Ureter (tissue), 1 donor: Measurements from ENCODE around the gene PKD1. TPM values are rescaled to one million over a fixed set of nuclear protein-coding genes. Genes with fewer than 3 reads are reported as not detected.
"Not testable (repeated sequence)": the region's sequence is repeated elsewhere in the genome, so short reads cannot be mapped to it uniquely, and the experiment has no call there.

ENCODE experiments used
- DNase-seq: peaks from one replicate; pipeline ENCODE4 v3.0.0-alpha.2; 2020; ENCODE audit warnings: low spot score
- total RNA-seq: library from RNA; stranded (reverse); gene quantifications from one replicate; pipeline ENCODE4 v1.2.4, GENCODE V29; 2023
- donor health status: DM: yes; HTN: yes; CAD: no.

PKD1 gene
- total RNA-seq, 1 donor from 2014 or later: 165 TPM

DNA sequence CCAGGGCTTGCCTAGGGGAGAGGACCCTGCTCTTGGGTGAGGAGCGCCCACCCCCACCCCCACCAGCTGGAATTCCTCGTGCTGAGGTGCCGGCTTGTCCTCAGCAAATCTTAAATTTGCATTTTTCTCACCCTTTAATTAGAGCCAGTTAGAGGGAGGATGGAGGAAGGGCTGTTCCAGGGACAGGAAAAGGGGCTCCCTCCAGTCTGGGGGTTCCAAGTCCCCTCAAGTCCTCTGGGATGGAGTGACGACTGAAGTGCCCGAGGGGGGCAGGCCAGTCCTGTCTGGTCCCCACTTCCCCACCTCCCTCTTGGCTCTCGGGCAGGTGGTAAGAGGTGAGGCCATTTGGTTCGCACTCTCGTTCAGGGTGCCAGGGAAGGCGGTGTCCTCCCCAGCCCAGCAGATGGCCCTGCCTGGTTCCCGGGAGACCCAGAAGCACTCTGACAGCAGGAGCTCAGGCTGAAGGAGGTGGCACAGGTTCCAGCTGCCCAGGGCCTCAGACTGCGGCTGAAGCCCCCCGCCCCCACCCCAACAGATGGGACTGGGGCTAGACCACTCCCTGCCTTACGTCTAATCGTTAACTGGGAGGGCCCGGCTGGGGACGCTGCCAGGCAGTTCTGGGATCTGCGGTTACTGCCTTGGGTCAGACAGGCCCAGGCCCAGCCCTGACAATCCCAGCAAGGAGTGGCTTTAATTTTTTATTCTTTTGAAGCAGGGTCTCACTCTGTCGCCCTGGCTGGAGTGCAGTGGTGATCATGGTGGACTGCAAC lies 14.9 kb upstream of the PKD1 start:
- no peak for DNase-seq

DNA sequence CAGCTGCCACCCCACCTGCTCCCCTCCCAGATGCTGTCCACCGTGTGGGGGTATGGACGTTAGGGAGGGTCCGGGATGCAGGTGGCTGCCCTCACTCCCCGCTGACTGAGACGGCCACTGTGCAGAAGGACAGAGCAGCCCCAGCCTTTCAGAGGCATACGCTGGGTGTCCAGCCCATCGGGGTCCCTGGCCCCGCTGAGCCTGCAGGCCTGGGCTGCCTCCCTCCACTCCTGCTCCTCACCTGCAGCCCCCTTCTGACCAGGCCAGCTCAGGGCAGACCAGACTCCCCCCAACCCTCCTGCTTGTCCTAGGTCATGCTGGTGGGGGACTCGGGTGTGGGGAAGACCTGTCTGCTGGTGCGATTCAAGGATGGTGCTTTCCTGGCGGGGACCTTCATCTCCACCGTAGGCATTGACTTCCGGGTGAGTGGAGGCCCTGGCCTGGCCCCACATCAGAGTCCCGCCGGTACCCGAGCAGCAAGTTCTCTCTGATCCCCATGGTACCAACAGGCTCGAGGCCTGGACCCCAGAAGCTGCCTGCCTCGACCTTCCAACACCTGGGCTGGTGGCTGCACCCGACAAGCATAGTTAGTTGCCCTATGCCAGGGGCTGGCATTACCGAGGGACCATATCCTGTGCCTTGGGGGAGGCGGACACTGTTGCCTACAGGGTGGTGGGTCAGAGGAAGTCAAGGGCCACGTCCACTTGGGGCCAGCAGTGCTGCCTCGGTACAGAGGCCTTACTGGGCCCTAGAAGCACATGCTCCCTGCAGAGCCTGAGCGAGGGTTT lies 14.1 kb upstream of the PKD1 start:
- DNase-seq: no peak

DNA sequence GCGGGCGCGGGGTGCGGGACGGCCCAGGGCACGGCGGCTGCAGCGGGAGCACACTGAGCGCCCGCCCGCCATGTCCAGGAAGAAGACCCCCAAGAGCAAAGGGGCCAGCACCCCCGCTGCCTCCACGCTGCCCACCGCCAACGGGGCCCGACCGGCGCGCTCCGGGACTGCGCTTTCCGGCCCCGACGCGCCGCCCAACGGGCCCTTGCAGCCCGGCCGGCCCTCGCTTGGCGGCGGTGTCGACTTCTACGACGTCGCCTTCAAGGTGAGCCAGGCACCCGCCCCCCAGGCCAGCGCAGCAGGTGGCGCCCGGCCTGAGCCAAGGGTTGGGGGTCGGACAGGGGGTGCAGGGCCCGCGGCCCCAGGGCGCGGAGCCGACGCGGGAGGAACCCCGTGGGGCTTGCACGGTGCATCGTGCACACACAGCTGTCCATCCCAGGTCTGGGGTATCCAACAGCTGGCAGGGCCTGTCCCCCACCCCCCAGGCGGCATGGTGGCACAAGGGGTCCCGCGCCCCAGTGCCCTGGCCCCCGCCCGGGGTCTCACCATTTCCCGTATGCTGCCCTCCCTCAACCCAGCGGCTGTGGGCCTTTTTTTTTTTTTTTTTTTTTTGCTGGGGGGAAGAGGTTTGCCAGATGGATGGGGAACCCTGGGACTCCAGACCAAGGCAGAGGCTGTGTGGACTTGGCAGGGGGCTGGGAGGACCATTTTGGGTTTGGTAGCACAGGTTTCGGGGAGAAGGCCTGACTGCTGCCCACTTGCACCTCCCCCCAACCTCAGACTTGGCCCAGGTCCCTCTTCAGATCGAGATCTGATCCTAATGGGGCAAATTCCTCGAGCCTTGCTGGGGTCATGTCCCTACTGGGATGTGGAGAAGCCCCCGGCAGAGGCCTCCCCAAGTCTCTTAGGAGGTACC lies 13.3 kb upstream of the PKD1 start:
- no peak for DNase-seq

DNA sequence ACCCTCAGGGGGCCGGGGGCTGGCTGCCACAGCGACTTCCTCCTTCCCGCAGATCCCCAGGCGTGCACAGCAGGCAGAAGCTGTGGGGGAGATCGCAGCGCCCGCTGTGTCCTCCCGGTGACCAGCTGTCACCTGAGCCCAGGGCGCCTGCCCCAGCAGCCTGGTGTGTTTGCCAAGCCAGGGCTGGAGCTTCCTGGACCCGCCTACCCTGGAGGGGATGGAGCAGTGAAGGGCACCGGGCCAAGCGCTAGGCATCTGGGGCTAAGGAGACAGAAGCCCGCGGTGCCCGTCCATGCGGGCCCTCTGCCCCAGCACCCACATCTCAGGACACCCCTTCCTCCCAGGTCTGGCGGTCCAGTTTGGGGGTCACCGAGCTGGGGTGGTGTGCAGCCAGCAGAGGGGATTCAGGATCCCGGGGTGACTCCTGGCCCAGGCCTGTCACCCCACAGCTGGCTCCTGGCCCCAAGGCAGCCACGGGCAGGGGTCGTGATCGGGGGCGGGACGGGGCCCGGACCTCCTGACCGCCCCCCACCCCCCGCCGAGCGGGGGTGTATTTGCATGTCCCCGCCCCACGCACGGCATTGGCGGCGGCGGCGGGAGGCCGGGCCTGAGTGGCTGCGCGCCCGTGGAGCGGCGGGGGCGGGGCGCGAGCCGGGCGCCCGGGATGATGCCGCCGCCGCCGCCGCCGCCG lies 12.4 kb upstream of the PKD1 start, which contains the start of gene RAB26:
Gene RAB26, plus strand, starts transcription at position 645 of the 691 bp plus-strand sequence. CDS start 159 bp downstream, outside the sequence.
- DNase-seq: peak; percentile 90

DNA sequence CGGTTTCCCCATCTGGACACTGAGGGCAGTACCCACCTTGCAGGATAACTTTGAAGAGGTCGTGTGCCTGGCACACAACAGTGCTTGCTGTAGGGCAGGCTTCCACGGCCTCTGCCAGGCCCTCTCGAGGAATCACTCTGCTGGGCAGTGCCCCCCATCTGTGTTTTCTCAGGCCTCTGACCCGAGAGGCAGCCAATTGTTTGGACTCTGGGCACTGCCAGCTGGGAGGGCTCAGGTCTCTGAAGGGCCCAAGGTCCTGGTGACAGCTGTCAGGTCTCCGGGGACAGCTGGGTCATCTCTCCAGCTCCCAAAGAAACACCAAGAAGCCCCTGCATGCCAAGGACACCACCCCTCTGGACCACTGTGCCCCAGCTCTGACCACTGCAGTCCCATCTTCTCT lies 11.7 kb upstream of the PKD1 start:
- DNase-seq: no peak

DNA sequence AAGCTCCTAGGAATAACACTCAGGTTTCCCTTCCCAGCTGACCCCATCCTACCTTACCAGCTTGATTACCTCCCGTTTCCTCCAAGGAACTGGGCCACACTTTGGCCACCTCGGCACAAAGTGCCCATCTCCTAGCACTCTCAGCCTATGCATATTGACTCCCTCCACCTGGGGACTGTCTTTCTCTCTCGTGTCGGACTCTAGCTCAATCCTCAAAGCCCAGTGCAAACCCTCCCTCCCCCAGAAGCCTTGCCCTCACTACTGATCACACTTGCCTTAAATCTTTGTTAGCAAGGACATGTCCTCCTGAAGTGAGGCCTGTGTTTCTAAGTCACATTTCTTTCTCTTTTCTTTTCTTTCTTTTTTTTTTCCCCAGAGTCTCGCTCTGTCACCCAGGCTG lies 10.1 kb upstream of the PKD1 start:
- DNase-seq: no peak

DNA sequence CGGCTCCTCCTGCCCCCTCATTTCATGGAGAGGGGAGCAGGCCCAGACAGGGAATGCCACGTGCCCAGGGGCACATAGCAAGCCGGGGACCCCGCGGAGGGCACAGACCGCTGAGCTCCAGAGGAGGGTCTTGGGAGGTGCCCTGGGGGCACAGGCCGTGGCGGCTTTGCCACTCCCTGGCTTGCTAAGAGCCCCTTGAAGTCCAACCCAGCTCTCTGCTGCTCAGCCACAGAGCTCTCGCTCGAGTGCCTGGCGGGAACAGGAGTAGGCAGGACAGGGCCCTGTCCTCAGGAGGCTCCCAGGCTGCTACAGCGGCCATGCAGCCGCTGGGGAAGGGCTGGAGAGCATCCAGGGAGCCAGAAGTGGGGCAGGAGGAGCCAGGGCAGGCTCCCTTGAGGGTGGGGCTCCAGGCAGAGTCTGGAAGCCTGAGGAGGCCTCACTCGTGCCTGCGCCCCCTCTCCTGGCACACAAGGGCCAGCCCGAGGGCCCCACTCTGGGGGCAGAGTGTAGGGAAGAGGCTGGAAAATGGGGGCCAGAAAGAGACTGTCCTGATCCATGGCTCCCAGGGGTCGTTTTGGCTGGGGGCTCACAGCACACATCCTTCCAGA lies 8.3 kb upstream of the PKD1 start:
- DNase-seq: no peak

DNA sequence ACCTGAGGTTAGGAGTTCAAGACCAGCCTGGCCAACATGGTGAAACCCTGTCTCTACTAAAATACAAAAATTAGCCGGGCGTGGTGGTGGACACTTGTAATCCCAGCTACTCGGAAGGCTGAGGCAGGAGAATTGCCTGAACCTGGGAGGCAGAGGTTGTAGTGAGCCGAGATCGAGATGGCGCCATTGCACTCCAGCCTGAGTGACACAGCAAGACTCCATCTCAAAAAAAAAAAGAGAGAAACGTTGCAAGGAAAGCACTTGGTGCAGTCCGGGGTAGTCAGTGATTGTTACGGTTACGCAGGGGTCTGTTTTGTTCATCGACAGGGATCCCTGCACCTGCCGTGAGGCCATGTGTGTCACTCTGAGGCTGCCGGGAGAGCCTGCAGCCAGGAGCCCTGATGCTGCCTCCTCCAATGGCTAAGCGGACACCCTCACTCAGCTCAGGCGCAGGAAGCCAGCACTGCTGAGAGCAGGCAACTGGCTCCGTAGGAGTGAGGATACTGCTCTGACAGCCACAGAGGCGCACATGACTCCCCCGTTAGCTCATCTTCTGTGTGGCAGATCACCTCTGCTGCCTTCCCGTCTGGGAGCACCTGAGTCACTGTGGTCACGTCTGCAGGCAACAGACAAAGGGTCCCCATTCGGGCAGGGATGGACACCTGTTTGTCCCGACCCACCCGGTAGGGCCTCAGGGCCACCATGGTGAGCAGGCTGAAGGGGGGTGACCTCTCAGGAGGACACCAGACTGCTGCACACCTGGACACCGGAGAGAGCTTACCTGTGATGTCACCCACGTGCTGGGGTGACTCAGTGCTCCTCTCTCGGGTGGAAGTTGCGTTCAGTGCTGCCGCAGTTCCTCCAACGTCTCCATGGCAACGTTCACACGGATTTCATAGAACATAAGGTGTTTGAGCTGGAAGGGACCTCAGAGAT lies 7.5 kb upstream of the PKD1 start:
- DNase-seq: no peak

DNA sequence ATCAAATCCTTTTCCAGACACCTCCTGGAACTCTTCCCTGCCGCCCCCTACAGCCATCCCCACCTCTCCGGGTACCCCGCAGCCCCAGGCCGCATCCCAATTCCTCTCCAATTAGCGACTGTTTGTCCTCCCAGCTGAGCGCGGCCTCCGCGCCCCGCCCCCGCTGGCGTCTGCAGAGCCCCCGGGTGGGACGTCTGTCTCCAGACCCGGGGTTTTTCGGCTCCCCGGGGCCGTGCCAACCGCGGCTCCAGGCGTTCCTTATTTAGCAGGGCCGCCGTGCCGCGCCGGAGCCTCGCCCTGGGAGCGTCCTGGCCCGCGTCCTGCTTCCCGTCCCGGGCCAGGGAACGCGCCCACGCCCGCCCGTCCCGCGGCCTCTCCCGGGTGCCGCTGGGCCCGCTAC lies 627 bp downstream of the PKD1 start:
- DNase-seq: not testable (repeated sequence)

DNA sequence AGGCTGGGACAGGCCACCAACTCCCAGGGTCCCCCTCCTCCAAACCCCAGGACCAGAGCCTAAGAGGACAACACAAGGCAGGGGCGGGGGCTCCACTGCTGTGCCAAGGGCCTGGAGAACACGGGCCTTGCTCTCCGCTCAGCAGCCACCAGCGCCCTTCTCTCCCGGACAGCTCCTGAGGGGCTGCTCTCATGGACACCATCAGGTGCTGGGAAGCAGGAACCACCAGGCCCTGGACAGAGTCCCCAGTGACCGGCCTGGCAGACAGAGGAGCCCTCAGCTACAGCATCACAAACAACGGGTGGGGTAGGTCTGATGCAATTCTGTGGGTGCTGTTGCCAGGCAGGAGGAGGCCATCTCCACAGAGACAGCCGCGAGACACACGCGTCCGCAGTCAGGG lies 1.9 kb downstream of the PKD1 start:
- not testable (repeated sequence) for DNase-seq

DNA sequence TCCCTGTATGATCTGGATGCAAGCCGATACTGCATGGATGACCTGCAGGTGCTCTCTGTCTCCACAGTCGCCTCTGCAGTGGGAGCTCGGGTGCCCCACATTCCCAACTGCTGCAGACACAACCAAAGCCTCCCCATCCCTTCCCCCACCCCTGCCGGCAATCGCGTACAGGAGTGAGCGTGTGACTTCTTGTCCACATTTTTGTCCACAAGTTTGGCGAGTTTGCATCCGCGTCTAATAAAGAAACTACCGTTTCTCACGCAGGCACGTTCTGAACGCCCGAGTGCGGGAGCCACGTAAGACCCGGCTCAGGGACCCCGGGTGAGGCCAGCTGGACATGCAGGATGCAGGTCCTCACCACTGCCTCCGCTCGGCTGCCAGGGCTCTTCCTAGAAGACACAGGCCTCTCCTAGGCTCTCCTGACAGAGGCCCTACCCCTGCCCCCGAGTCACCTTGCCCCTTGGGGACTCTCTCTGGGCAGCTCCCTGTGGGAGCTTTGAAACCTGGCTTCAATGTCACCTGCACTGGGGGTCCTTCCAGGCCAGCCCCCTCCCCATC lies 5.7 kb downstream of the PKD1 start:
- DNase-seq: not testable (repeated sequence)

DNA sequence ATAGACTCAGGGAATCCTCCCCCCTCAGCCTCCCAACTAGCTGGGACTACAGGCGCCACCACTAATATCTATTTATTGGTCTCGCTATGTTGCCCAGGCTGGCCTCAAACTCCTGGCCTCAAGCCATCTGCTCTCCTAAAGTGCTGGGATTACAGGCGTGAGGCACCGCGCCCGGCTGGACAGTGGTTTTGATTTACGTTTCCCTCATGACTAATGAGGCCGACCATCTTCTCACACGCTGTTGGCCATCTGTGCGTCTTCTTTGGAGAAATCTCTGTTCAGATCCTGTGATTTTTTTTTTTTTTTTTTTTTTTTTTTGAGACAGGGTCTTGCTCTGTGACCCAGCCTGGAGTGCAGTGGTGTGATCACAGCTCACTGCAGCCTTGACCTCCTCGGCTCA lies 6.4 kb downstream of the PKD1 start:
- not testable (repeated sequence) for DNase-seq

DNA sequence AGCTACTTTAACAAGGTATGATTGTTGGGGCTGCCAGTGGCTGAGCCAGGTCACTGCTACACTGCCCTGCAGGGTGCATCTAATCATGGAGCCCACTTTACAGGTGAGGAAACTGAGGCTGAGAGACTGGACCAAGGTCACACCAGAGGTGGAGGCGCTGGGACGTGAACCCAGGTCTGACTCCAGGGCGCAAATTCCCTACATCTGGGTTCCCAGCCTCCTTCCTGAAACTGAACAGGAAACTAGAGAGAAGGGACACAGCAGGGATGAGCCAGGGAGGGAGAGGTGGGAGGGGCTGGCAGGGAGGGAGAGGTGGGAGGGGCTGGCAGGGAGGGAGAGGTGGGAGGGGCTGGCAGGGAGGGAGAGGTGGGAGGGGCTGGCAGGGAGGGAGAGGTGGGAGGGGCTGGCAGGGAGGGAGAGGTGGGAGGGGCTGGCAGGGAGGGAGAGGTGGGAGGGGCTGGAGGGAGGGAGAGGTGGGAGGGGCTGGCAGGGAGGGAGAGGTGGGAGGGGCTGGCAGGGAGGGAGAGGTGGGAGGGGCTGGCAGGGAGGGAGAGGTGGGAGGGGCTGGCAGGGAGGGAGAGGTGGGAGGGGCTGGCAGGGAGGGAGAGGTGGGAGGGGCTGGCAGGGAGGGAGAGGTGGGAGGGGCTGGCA lies 7.9 kb downstream of the PKD1 start:
- not testable (repeated sequence) for DNase-seq

DNA sequence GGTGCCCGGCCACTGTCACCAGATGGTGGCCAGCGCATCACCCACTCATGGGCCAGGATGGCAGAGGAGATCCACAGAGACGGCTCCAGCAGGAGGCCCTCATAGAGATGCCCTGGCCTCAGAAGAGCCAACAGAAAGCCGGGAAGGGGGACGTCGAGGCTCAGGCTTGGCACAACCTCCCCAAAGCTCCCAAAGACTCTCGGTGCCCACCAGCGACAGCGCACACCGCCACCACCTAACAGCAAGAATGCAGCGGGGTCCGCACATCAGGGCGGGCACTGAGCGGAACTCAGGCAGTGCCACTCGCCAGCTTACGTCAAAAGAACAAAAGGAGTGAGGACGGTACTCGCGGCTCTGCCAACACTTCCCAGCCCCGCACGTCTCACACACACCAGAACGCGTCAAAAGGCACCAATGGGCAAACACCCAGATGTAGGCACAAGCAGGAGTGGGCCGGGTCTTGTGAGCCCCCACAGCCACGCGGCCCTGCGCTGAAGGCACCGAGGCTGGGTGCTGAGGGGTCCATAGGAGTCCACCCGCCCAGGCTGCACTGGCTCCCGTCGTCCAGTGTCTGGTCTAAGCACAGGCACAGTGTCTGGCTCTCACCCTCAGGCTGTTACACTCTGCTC lies 8.7 kb downstream of the PKD1 start:
- DNase-seq: not testable (repeated sequence)

DNA sequence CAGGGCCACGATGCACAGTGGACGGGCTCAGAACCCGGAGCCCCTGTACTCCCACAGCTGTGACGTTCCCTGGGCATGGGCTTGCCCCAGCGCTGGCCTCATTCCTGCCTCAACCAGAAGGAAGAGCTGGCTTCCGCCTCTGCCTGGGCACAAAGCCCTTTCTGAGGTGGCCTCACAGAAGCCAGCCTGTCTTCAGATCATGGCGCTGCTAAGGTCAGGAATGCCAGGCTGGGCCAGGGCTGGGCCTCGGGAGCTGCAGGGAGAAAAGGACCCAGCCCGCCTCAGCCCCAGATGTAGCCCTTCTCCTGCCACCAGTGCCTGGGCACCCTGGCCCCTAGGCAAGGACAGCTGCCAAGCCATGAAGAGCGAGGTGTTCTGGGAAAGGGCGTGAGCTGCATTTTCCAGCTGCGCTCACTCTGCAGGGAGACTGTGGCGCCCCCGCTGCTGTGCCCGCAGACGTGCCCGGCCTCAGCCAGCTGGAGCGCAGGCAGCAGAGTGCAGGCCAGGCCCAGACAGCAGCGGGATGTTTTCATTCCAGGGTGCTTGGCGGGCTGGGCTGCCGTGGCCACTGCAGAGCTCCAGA lies 9.4 kb downstream of the PKD1 start:
- DNase-seq: not testable (repeated sequence)

DNA sequence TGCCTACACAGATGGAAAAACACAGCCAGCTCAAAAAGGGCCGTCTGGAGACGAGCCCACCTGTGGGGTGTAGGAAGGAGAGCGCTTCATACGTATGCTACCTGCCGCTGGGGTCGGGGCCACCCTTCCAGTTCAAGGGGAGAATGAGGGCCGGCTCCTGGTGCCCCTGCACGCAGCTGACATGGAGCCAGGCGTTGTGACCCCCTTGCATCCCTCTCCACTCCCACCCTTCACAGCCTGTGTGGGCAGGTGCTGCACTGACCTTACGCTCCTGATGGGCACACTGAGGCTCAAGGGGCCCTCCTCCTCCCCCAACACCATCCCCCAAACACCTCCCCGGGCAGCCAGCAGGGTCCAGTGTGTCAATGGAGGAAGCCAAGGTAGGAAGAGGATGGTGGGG lies 10.1 kb downstream of the PKD1 start:
- not testable (repeated sequence) for DNase-seq

DNA sequence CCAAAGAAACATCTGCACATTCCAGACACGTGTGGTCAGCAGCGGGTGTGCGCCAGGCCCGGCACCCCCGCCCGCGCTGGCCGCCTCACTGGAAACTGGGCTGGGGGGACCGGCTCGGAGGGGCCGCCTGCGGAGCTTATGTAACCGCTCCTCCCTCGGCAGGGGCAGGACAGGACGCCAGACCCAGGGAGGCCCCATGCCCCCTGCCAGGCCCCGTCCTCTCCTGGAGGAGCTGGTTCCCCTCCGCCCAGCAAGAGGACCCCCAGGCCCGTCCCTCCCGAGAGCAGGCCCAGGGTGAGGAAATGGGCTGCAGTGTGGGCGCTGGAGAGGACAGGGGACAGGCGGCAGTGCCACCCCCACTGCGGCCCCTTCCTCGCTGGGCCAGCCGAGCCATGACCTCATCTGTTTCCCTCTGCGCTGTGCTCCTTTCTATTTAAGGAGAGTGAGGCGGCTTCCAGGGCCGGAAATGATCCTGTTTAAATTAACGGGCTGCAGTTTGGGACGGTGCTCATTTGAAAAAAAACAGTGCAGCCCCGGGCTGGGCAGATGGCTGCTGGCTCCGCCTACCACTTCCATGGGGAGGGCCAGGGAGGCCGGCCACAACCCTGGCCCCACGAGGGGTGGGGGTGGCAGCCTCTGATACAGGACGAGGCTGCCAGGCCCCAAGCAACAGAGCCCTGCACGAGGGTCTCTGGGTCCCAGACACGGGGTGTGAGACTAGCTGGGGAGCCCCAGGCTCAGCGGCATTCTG lies 10.8 kb downstream of the PKD1 start:
- DNase-seq: peak; percentile 69
